Neural cell (in vitro differentiated cells): ENCODE measurements around the gene USP49. TPM values are rescaled to one million over a fixed set of nuclear protein-coding genes. Genes with fewer than 3 reads are reported as not detected.

Source experiments
- H2AFZ ChIP-seq: fragments of 200-600, 300-800 bp; sonication (generic), shearing (Covaris generic); 2 replicates; pipeline ENCODE4 v1.6.0; 2014; ENCODE audit warnings: low read depth, mild to moderate bottlenecking, antibody characterized with exemption, low read length, moderate library complexity
- H3F3A ChIP-seq: fragments of 200-600 bp; shearing (Covaris generic); 2 replicates; pipeline ENCODE4 v1.6.1; 2016; ENCODE audit warnings: mild to moderate bottlenecking, moderate library complexity, mixed read lengths, antibody characterized with exemption, low read length; ENCODE audit not compliant: insufficient read depth, poor library complexity, severe bottlenecking
- H3K27ac ChIP-seq: fragments of 200-600, 300-800 bp; sonication (generic), shearing (Covaris generic); 2 replicates; pipeline ENCODE4 v1.5.1; 2014; ENCODE audit warnings: mild to moderate bottlenecking, low read length, moderate library complexity
- H3K27me3 ChIP-seq: fragments of 300-800, 200-600 bp; sonication (generic), shearing (Covaris generic); 2 replicates; pipeline ENCODE4 v1.6.0; 2014; ENCODE audit warnings: mild to moderate bottlenecking, low read depth, low read length, moderate library complexity; ENCODE audit not compliant: insufficient read depth
- H3K36me3 ChIP-seq: fragments of 300-800, 200-600 bp; sonication (generic), shearing (Covaris generic); 2 replicates; pipeline ENCODE4 v1.5.1; 2014; ENCODE audit warnings: mild to moderate bottlenecking, antibody characterized with exemption, low read length, moderate library complexity; ENCODE audit not compliant: insufficient read depth
- H3K4me2 ChIP-seq: fragments of 300-800, 200-600 bp; sonication (generic), shearing (Covaris generic); 2 replicates; pipeline ENCODE4 v1.6.0; 2014; ENCODE audit warnings: mild to moderate bottlenecking, low read length
- H3K4me3 ChIP-seq: fragments of 300-800, 200-600 bp; sonication (generic), shearing (Covaris generic); 2 replicates; pipeline ENCODE4 v1.5.1; 2014; ENCODE audit warnings: mild to moderate bottlenecking, low read length, moderate library complexity
- H3K79me2 ChIP-seq: fragments of 200-600 bp; shearing (Covaris generic); replicated peaks from 2 replicates; pipeline ENCODE4 v1.6.0; 2014; ENCODE audit warnings: mild to moderate bottlenecking, low read length, moderate library complexity; ENCODE audit not compliant: insufficient read depth
- H3K9ac ChIP-seq: fragments of 300-800, 200-600 bp; sonication (generic), shearing (Covaris generic); 2 replicates; pipeline ENCODE4 v1.6.1; 2016; ENCODE audit warnings: mild to moderate bottlenecking, low read length, mixed read lengths
- H3K9me2 ChIP-seq: fragments of 200-600 bp; shearing (Covaris generic); 2 replicates; pipeline ENCODE4 v1.6.1; 2016; ENCODE audit warnings: mild to moderate bottlenecking, low read length, mixed read lengths; ENCODE audit not compliant: insufficient read depth
- H3K9me3 ChIP-seq: fragments of 200-600, 300-800 bp; sonication (generic), shearing (Covaris generic); 2 replicates; pipeline ENCODE4 v1.6.1; 2016; ENCODE audit warnings: mild to moderate bottlenecking, mixed run types, low read length, moderate library complexity, mixed read lengths
- H4K20me1 ChIP-seq: fragments of 200-600 bp; shearing (Covaris generic); 2 replicates; pipeline ENCODE4 v1.6.1; 2016; ENCODE audit warnings: mild to moderate bottlenecking, mixed run types; ENCODE audit not compliant: insufficient read depth
- EP300 ChIP-seq: fragments of 450-650 bp; conservative IDR thresholded peaks from 2 replicates; pipeline ENCODE4 v1.6.1; 2014; ENCODE audit warnings: antibody characterized with exemption, mild to moderate bottlenecking, moderate library complexity; ENCODE audit not compliant: poor library complexity, severe bottlenecking
- EZH2 ChIP-seq: fragments of 200-600, 300-800 bp; shearing (Covaris generic), sonication (generic); IDR thresholded peaks from 2 replicates; pipeline ENCODE4 v1.6.1; 2014; ENCODE audit warnings: antibody characterized with exemption, low read length, borderline replicate concordance, mild to moderate bottlenecking; ENCODE audit not compliant: insufficient read depth, poor library complexity, severe bottlenecking
- MXI1 ChIP-seq: fragments of 450-650 bp; conservative IDR thresholded peaks from 2 replicates; pipeline ENCODE4 v1.6.1; 2014; ENCODE audit warnings: antibody characterized with exemption, mild to moderate bottlenecking; ENCODE audit not compliant: poor library complexity, severe bottlenecking
- POLR2AphosphoS5 ChIP-seq: IDR thresholded peaks from 2 replicates; pipeline ENCODE4 v1.6.1; 2012
- RAD21 ChIP-seq: fragments of 450-650 bp; conservative IDR thresholded peaks from 2 replicates; pipeline ENCODE4 v1.6.1; 2014; ENCODE audit warnings: antibody characterized with exemption, mild to moderate bottlenecking, moderate library complexity
- REST ChIP-seq: IDR thresholded peaks from 2 replicates; pipeline ENCODE4 v1.6.1; 2012; ENCODE audit warnings: borderline replicate concordance
- SMC3 ChIP-seq: fragments of 450-650 bp; conservative IDR thresholded peaks from 2 replicates; pipeline ENCODE4 v1.6.1; 2014; ENCODE audit warnings: antibody characterized with exemption, mild to moderate bottlenecking, moderate library complexity; ENCODE audit not compliant: poor library complexity
- TAF1 ChIP-seq: IDR thresholded peaks from 2 replicates; pipeline ENCODE4 v1.6.1; 2012; ENCODE audit warnings: low read depth
- polyA plus RNA-seq: library from polyadenylated mRNA; depleted of rRNA; stranded (reverse); fragments of >200 nt; gene quantifications from 2 replicates; pipeline ENCODE4 v1.2.3, GENCODE V29; 2014
- TF ChIP-seq, protein P1 (sequence below): fragments of 450-650 bp; IDR thresholded peaks from 2 replicates; pipeline ENCODE4 v1.5.1; 2014; ENCODE audit warnings: antibody characterized with exemption, mild to moderate bottlenecking, moderate library complexity; ENCODE audit not compliant: poor library complexity, severe bottlenecking

The USP49 gene
- polyA plus RNA-seq, 1 donor from 2014 or later: 23.5 TPM

- no peaks in the 10 kb centered on the region for H4K20me1 ChIP-seq
- H3K27ac ChIP-seq: peak overlapping the region; percentile 94
Measured at GRCh38 chr6:41896281-41896680, 1.1 kb upstream of the USP49 start.

DNA sequence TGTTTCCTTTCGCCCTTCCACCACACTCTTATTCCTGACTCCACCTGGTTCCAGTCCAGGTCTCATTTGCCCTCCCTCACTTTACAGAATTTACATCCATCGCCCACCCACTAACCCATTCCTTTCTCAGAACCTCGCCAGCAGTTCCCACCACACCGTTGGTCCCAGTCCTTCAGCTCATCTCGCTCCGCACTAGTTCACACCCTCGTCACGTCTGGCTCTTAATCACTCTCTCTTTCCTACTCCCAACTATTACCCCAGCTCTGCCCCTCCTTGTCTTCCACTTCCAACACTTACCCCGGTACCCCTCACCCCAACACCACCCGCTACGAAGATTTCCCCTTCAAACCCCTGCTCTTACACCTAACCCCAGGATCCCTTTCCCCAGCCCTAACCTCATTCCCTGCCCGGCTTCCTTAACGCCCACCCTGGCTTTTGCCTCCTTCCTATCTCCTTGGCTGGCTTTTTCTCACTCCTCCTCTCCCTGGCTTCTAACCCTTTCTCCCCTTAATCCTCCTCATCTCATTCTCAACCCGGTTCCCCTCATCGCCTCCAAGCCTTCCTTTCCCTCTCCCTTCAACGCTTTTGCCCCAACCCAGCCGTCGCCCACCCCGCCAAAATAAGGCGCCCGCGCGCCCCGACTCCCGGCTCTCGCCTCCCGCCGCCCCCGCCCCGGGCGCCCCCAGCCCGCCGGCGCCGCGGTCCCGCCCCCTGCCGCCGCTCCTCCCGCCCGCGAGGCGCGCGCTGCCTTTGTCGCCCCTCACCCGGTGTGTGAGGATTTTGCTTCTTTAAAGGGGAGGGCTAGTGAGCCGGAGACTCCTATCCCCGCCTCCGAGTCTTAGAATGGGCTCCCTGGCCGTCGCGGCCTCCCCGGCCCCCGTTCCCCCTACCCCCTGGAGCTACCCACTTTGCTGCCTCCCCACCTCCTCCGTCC lies 542 bp downstream of the USP49 start:
- no peaks in the 10 kb centered on the region for H3K9me2 ChIP-seq

More at GRCh38 chr6:41896281-41896680, 1.1 kb upstream of the USP49 start:
- Histone ChIP-seq H3K4me2 (peak overlapping the region; percentile 97), H3K4me3 (peak overlapping the region; percentile 81), H3K79me2 (peaks cover 20% of the 10 kb centered on the region), H3K9me3 (no peaks in the 10 kb centered on the region), H3K9ac (peak overlapping the region; percentile 86), H2AFZ (no peak overlapping the region), H3K27me3 (no peaks in the 10 kb centered on the region), H3K36me3 (no peaks in the 10 kb centered on the region), H3K9me2 (no peaks in the 10 kb centered on the region), H3F3A (peaks cover 6% of the 10 kb centered on the region)
- TF ChIP-seq SMC3: no peak
- TF ChIP-seq, protein P1, sequence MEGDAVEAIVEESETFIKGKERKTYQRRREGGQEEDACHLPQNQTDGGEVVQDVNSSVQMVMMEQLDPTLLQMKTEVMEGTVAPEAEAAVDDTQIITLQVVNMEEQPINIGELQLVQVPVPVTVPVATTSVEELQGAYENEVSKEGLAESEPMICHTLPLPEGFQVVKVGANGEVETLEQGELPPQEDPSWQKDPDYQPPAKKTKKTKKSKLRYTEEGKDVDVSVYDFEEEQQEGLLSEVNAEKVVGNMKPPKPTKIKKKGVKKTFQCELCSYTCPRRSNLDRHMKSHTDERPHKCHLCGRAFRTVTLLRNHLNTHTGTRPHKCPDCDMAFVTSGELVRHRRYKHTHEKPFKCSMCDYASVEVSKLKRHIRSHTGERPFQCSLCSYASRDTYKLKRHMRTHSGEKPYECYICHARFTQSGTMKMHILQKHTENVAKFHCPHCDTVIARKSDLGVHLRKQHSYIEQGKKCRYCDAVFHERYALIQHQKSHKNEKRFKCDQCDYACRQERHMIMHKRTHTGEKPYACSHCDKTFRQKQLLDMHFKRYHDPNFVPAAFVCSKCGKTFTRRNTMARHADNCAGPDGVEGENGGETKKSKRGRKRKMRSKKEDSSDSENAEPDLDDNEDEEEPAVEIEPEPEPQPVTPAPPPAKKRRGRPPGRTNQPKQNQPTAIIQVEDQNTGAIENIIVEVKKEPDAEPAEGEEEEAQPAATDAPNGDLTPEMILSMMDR: no peak
- TF ChIP-seq RAD21: no peak
- TF ChIP-seq EZH2: no peak
- no peak for TF ChIP-seq REST
- no peak for TF ChIP-seq TAF1
- TF ChIP-seq MXI1: no peak
- no peak for TF ChIP-seq POLR2AphosphoS5
- TF ChIP-seq EP300: no peak

More for the DNA sequence above, 542 bp downstream of the USP49 start:
- no peaks in the 10 kb centered on the region for H3K9me3 ChIP-seq
- peaks cover 37% of the 10 kb centered on the region for H3K79me2 ChIP-seq
- peak overlapping the region; percentile 94 for H3K27ac ChIP-seq
- peak overlapping the region; percentile 66 for H2AFZ ChIP-seq
- H3K9ac ChIP-seq: peak overlapping the region; percentile 86
- peaks cover 6% of the 10 kb centered on the region for H3F3A ChIP-seq
- H4K20me1 ChIP-seq: no peaks in the 10 kb centered on the region
- no peaks in the 10 kb centered on the region for H3K36me3 ChIP-seq
- H3K4me3 ChIP-seq: peak overlapping the region; percentile 81
- TF ChIP-seq POLR2AphosphoS5 (peak; percentile 65), SMC3 (peak; percentile 8), MXI1 (peak; percentile 36), RAD21 (no peak), REST (peak; percentile 45)
- H3K27me3 ChIP-seq: no peaks in the 10 kb centered on the region
- peak overlapping the region; percentile 69 for H3K4me2 ChIP-seq
